Prostate gland (tissue), 2 donors: ENCODE measurements around the gene DLGAP1. TPM values are rescaled to one million over a fixed set of nuclear protein-coding genes. Genes with fewer than 3 reads are reported as not detected.

Experiments
- DNase-seq: peaks from one replicate; pipeline ENCODE4 v3.0.0-alpha.2; 2019; ENCODE audit warnings: low spot score
- H3K27ac ChIP-seq, 2 donors: fragments of 200-600 bp; sonication (generic); 2 replicates each; pipeline ENCODE4 v1.5.1; 2017 to 2019
- H3K27me3 ChIP-seq: fragments of 200-600 bp; sonication (generic); replicated peaks from 2 replicates; pipeline ENCODE4 v1.5.1; 2019; ENCODE audit not compliant: insufficient read depth
- H3K36me3 ChIP-seq, 2 donors: fragments of 200-600 bp; sonication (generic); 1 replicate in 1 of 2; 2 replicates in 1 of 2; pipeline versions ENCODE4 v1.5.1 to v1.8.1; 2017 to 2019
- H3K4me1 ChIP-seq: fragments of 200-600 bp; sonication (generic); replicated peaks from 2 replicates; pipeline ENCODE4 v1.5.1; 2019
- H3K4me3 ChIP-seq, 2 donors: fragments of 200-600 bp; sonication (generic); 2 replicates each; pipeline ENCODE4 v1.5.1; 2017 to 2019
- H3K9me3 ChIP-seq: fragments of 200-600 bp; sonication (generic); 2 replicates; pipeline ENCODE4 v1.5.1; 2017
- CTCF ChIP-seq, 4 experiments: fragments of 200-600 bp in 2 of 4; fragments of 450-650 bp in 2 of 4; sonication (generic) in 2 of 4; IDR thresholded peaks; 1 replicate in 3 of 4; 2 replicates in 1 of 4; pipeline ENCODE4 v1.5.1; 2016 to 2019; ENCODE audit warnings: antibody characterized with exemption in 4 of 4, mild to moderate bottlenecking in 2 of 4, moderate library complexity in 2 of 4
- POLR2A ChIP-seq: fragments of 450-650 bp; IDR thresholded peaks from one replicate; pipeline ENCODE4 v1.6.1; 2016; ENCODE audit warnings: antibody characterized with exemption, mild to moderate bottlenecking
- POLR2AphosphoS5 ChIP-seq: sonication (generic); formaldehyde crosslinking; IDR thresholded peaks from one replicate; pipeline ENCODE4 v1.6.1; 2017; ENCODE audit warnings: antibody characterized with exemption
- WGBS: methylation state at CpG from one replicate; pipeline ENCODE4 v1.1.5; 2018; 5-methylcytosine and 5-hydroxymethylcytosine counted together
- intact Hi-C: fragments of 100-400 bp; cut with DNase I; formaldehyde crosslinking; loops from one replicate; pipeline ENCODE4 v1.14.2; 2022
- total RNA-seq, 2 donors: library from RNA; depleted of rRNA; stranded (reverse); fragments of >200 nt; gene quantifications; one replicate each; pipeline ENCODE4 v1.1.0, GENCODE V29; 2016

DLGAP1 gene
- total RNA-seq, 2 donors from 2014 or later, result 42.2 to 66.7 TPM

- Histone ChIP-seq H3K4me3 (no peak overlapping the region), H3K9me3 (no peaks in the 10 kb centered on the region), H3K27ac (peak overlapping the region; percentile 3 to 36), H3K36me3 (no peaks in the 10 kb centered on the region), H3K27me3 (no peaks in the 10 kb centered on the region), H3K4me1 (peaks cover 5% of the 10 kb centered on the region)
- peak; percentile 12 for DNase-seq
- WGBS, result 11% methylated on average over 3 of the region's 3 CpGs
- intact Hi-C loops, result no loop called here
- no peak for TF ChIP-seq POLR2AphosphoS5
- TF ChIP-seq CTCF (IDR thresholded peaks at IDR 0.05), result no peak
- TF ChIP-seq POLR2A, result no peak
These were observed 916.7 kb downstream of the DLGAP1 start for GRCh38 chr18:3538456-3538855.

GRCh38 chr18:3530807-3531206 is 924.3 kb downstream of the DLGAP1 start:
- Histone ChIP-seq H3K36me3 (no peaks in the 10 kb centered on the region), H3K27ac (peak overlapping the region in 1 of 2 donors; percentile 51), H3K27me3 (no peaks in the 10 kb centered on the region), H3K9me3 (no peaks in the 10 kb centered on the region), H3K4me3 (no peak overlapping the region), H3K4me1 (no peaks in the 10 kb centered on the region)
- intact Hi-C loops, result no loop called here
- TF ChIP-seq POLR2AphosphoS5, result no peak
- TF ChIP-seq CTCF (IDR thresholded peaks at IDR 0.05), result no peak
- no peak for TF ChIP-seq POLR2A
- WGBS, result 73% methylated on average over 5 of the region's 5 CpGs
- DNase-seq, result no peak

GRCh38 chr18:3529601-3530000 is 925.5 kb downstream of the DLGAP1 start:
- Histone ChIP-seq H3K4me1 (no peaks in the 10 kb centered on the region), H3K27me3 (no peaks in the 10 kb centered on the region), H3K27ac (peak overlapping the region in 1 of 2 donors; percentile 51), H3K4me3 (no peak overlapping the region), H3K9me3 (no peaks in the 10 kb centered on the region), H3K36me3 (no peaks in the 10 kb centered on the region)
- intact Hi-C loops, result no loop called here
- TF ChIP-seq POLR2AphosphoS5 (no peak), POLR2A (no peak), CTCF (IDR thresholded peaks at IDR 0.05) (no peak)
- DNase-seq, result no peak
- 28% methylated on average over 3 of the region's 3 CpGs for WGBS

GRCh38 chr18:3529077-3529476 is 926.0 kb downstream of the DLGAP1 start:
- TF ChIP-seq POLR2AphosphoS5, result no peak
- no peak for TF ChIP-seq POLR2A
- no peak for TF ChIP-seq CTCF (IDR thresholded peaks at IDR 0.05)
- Histone ChIP-seq H3K27ac (no peak overlapping the region), H3K4me1 (no peaks in the 10 kb centered on the region), H3K27me3 (no peaks in the 10 kb centered on the region), H3K36me3 (no peaks in the 10 kb centered on the region), H3K9me3 (no peaks in the 10 kb centered on the region), H3K4me3 (no peak overlapping the region)
- WGBS, result 100% methylated on average over 3 of the region's 3 CpGs
- intact Hi-C loops, result no loop called here
- no peak for DNase-seq

- Histone ChIP-seq H3K27ac (no peak overlapping the region), H3K27me3 (no peaks in the 10 kb centered on the region), H3K4me1 (no peaks in the 10 kb centered on the region), H3K9me3 (no peaks in the 10 kb centered on the region), H3K36me3 (no peaks in the 10 kb centered on the region), H3K4me3 (no peak overlapping the region)
- no peak for DNase-seq
- 44% methylated on average over 4 of the region's 4 CpGs for WGBS
- intact Hi-C loops, result no loop called here
- no peak for TF ChIP-seq POLR2AphosphoS5
- no peak for TF ChIP-seq CTCF (IDR thresholded peaks at IDR 0.05)
- TF ChIP-seq POLR2A, result no peak
These were observed 926.9 kb downstream of the DLGAP1 start for GRCh38 chr18:3528231-3528630.
